GM18951 (cell line): ENCODE data around the gene SLC20A1.

Source experiments
- POLR2A ChIP-seq: IDR thresholded peaks from 4 replicates; pipeline ENCODE4 v1.6.1; 2011; ENCODE audit warnings: mild to moderate bottlenecking; ENCODE audit not compliant: insufficient read length, insufficient read depth; ENCODE audit errors: extremely low read depth
- in situ Hi-C: fragments of 300-500 bp; cut with MboI; formaldehyde crosslinking; loops from one replicate; pipeline ENCODE4 v1.12.0; 2022; ENCODE audit warnings: low sequenced_read_pairs, mixed read lengths, inconsistent platforms; ENCODE audit not compliant: unreplicated experiment

The SLC20A1 gene

GRCh38 chr2:112633708-112634107 is 12.0 kb upstream of the SLC20A1 start:
- no peak for TF ChIP-seq POLR2A
- in situ Hi-C loops = no loop called here

- in situ Hi-C loops = no loop called here
- TF ChIP-seq POLR2A = no peak
Observed at GRCh38 chr2:112634153-112634873, 11.4 kb upstream of the SLC20A1 start.

- in situ Hi-C loops = no loop called here
- no peak for TF ChIP-seq POLR2A
Observed at GRCh38 chr2:112634874-112635157, 10.9 kb upstream of the SLC20A1 start.

GRCh38 chr2:112636605-112637288 is 9.0 kb upstream of the SLC20A1 start:
- TF ChIP-seq POLR2A = no peak
- in situ Hi-C loops = no loop called here

- TF ChIP-seq POLR2A = no peak
- in situ Hi-C loops = no loop called here
Observed at GRCh38 chr2:112637289-112637660, 8.5 kb upstream of the SLC20A1 start.

GRCh38 chr2:112639936-112640335 is 5.8 kb upstream of the SLC20A1 start:
- no peak for TF ChIP-seq POLR2A
- in situ Hi-C loops = no loop called here

- in situ Hi-C loops = no loop called here
- no peak for TF ChIP-seq POLR2A
Observed at GRCh38 chr2:112640467-112640799, 5.3 kb upstream of the SLC20A1 start.

GRCh38 chr2:112640800-112641675 is 4.7 kb upstream of the SLC20A1 start:
- TF ChIP-seq POLR2A = no peak
- in situ Hi-C loops = no loop called here

- TF ChIP-seq POLR2A = no peak
- in situ Hi-C loops = no loop called here
Observed at GRCh38 chr2:112641701-112642100, 4.0 kb upstream of the SLC20A1 start.

- TF ChIP-seq POLR2A = no peak
- in situ Hi-C loops = no loop called here
Observed at GRCh38 chr2:112642561-112642960, 3.2 kb upstream of the SLC20A1 start.

- in situ Hi-C loops = no loop called here
- no peak for TF ChIP-seq POLR2A
Observed at GRCh38 chr2:112642966-112643365, 2.8 kb upstream of the SLC20A1 start.

GRCh38 chr2:112643488-112643887 is 2.3 kb upstream of the SLC20A1 start:
- TF ChIP-seq POLR2A = no peak
- in situ Hi-C loops = no loop called here

- TF ChIP-seq POLR2A = no peak
- in situ Hi-C loops = no loop called here
Observed at GRCh38 chr2:112644155-112644932, 1.4 kb upstream of the SLC20A1 start.
